ENCODE measurements around the gene PRSS56. TPM values are rescaled to one million over a fixed set of nuclear protein-coding genes. Genes with fewer than 3 reads are reported as not detected.

PRSS56 gene
- total and polyA plus RNA-seq, 2 of the 8 experiments (the other 6 are each of a cell fraction or from before 2014, with no cell fraction given) = 0.03 TPM; not detected in 1

DNA sequence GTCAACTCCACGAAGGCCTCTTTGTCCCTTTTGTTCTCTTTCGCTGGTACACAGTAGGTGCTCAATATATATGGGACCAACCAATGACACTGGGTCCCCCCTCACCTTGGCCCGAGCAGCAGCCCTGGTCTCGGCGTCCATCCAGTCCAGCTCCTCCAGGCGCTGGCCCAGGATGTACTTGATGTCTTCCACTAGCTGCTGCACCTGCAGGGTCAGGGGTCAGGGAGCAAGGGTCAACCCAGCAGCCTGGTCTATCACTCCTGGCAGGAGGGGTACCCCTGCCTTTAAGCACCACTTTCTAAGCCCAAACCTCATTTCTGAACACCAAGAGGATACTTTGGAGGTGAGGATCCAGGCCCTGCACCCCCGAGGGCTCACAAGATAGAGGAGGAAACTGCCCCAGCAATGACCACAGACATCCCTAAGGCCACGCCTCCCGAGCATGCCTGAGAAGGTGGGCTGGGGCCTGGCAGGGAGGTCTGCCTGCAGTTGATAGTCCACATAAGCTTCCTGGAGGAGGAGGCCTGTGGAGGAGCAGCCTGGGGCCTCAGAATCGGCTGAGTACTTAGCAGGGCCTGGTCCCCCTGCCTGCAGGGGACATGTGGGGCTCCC lies 36.8 kb upstream of the PRSS56 start (continued):
- TF ChIP-seq, protein P1, sequence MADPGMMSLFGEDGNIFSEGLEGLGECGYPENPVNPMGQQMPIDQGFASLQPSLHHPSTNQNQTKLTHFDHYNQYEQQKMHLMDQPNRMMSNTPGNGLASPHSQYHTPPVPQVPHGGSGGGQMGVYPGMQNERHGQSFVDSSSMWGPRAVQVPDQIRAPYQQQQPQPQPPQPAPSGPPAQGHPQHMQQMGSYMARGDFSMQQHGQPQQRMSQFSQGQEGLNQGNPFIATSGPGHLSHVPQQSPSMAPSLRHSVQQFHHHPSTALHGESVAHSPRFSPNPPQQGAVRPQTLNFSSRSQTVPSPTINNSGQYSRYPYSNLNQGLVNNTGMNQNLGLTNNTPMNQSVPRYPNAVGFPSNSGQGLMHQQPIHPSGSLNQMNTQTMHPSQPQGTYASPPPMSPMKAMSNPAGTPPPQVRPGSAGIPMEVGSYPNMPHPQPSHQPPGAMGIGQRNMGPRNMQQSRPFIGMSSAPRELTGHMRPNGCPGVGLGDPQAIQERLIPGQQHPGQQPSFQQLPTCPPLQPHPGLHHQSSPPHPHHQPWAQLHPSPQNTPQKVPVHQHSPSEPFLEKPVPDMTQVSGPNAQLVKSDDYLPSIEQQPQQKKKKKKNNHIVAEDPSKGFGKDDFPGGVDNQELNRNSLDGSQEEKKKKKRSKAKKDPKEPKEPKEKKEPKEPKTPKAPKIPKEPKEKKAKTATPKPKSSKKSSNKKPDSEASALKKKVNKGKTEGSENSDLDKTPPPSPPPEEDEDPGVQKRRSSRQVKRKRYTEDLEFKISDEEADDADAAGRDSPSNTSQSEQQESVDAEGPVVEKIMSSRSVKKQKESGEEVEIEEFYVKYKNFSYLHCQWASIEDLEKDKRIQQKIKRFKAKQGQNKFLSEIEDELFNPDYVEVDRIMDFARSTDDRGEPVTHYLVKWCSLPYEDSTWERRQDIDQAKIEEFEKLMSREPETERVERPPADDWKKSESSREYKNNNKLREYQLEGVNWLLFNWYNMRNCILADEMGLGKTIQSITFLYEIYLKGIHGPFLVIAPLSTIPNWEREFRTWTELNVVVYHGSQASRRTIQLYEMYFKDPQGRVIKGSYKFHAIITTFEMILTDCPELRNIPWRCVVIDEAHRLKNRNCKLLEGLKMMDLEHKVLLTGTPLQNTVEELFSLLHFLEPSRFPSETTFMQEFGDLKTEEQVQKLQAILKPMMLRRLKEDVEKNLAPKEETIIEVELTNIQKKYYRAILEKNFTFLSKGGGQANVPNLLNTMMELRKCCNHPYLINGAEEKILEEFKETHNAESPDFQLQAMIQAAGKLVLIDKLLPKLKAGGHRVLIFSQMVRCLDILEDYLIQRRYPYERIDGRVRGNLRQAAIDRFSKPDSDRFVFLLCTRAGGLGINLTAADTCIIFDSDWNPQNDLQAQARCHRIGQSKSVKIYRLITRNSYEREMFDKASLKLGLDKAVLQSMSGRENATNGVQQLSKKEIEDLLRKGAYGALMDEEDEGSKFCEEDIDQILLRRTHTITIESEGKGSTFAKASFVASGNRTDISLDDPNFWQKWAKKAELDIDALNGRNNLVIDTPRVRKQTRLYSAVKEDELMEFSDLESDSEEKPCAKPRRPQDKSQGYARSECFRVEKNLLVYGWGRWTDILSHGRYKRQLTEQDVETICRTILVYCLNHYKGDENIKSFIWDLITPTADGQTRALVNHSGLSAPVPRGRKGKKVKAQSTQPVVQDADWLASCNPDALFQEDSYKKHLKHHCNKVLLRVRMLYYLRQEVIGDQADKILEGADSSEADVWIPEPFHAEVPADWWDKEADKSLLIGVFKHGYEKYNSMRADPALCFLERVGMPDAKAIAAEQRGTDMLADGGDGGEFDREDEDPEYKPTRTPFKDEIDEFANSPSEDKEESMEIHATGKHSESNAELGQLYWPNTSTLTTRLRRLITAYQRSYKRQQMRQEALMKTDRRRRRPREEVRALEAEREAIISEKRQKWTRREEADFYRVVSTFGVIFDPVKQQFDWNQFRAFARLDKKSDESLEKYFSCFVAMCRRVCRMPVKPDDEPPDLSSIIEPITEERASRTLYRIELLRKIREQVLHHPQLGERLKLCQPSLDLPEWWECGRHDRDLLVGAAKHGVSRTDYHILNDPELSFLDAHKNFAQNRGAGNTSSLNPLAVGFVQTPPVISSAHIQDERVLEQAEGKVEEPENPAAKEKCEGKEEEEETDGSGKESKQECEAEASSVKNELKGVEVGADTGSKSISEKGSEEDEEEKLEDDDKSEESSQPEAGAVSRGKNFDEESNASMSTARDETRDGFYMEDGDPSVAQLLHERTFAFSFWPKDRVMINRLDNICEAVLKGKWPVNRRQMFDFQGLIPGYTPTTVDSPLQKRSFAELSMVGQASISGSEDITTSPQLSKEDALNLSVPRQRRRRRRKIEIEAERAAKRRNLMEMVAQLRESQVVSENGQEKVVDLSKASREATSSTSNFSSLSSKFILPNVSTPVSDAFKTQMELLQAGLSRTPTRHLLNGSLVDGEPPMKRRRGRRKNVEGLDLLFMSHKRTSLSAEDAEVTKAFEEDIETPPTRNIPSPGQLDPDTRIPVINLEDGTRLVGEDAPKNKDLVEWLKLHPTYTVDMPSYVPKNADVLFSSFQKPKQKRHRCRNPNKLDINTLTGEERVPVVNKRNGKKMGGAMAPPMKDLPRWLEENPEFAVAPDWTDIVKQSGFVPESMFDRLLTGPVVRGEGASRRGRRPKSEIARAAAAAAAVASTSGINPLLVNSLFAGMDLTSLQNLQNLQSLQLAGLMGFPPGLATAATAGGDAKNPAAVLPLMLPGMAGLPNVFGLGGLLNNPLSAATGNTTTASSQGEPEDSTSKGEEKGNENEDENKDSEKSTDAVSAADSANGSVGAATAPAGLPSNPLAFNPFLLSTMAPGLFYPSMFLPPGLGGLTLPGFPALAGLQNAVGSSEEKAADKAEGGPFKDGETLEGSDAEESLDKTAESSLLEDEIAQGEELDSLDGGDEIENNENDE (IDR thresholded peaks at IDR 0.05; ENCODE audit: insufficient replicate concordance, low read length) = no peak
- TF ChIP-seq CTBP2 (IDR thresholded peaks at IDR 0.05; ENCODE audit: borderline replicate concordance, insufficient read depth, insufficient read length, low read length) = no peak
- no peak for TF ChIP-seq SIRT6 (IDR thresholded peaks at IDR 0.05; ENCODE audit: low read length)
- TF ChIP-seq GTF2F1 (IDR thresholded peaks at IDR 0.05; ENCODE audit: borderline replicate concordance, low read depth, low read length) = no peak
- TF ChIP-seq BCL11A (IDR thresholded peaks at IDR 0.05; ENCODE audit: low read depth in 2 of 2, low read length in 2 of 2) = no peak
- no peak for TF ChIP-seq TAF7 (optimal IDR thresholded peaks at IDR 0.05; ENCODE audit: borderline replicate concordance, low read depth, low read length)
- TF ChIP-seq KDM4A (IDR thresholded peaks at IDR 0.05; ENCODE audit: low read depth, low read length, severe bottlenecking) = no peak
- TF ChIP-seq EGR1 (IDR thresholded peaks at IDR 0.05; ENCODE audit: borderline replicate concordance, low read depth, low read length) = no peak
- TF ChIP-seq EP300 (IDR thresholded peaks at IDR 0.05; ENCODE audit: borderline replicate concordance in 1 of 2, low read depth in 2 of 2, low read length in 2 of 2) = no peak

Measured in H1 (cell line).